ENCODE data around the gene PLCB1. TPM values are rescaled to one million over a fixed set of nuclear protein-coding genes. Genes with fewer than 3 reads are reported as not detected.
A peak's percentile ranks its signal among the peaks of the same experiment; 100 is the strongest.

PLCB1 gene
- total and polyA plus RNA-seq, 2 donors (not counting 3 experiments of a cell fraction or from before 2014, with no cell fraction given) = 10.2 to 53.4 TPM

- CTCF ChIA-PET = interaction anchor here (1.0 to 2.0 kb wide), 9 partner anchors 8 to 565 kb away, joined by 3 to 12 read pairs (median 3); partner anchors contain the start of gene PLCB1
Measured at GRCh38 chr20:8608470-8608869, 476.4 kb downstream of the PLCB1 start.

More at GRCh38 chr20:8608470-8608869, 476.4 kb downstream of the PLCB1 start:
- Histone ChIP-seq H3K9me3 (replicated peaks; ENCODE audit: control insufficient read depth, insufficient read depth, low read length) (no peaks in the 10 kb centered on the region), H3K9me1 (replicated peaks; ENCODE audit: control insufficient read depth, extremely low read depth, insufficient read depth, low read length) (no peaks in the 10 kb centered on the region), H3K79me2 (ENCODE audit: control insufficient read depth, insufficient read depth, low read length) (no peaks in the 10 kb centered on the region), H3K9ac (replicated peaks; ENCODE audit: extremely low read depth, insufficient read depth, low read length) (no peak overlapping the region), H3K36me3 (ENCODE audit: control insufficient read depth in 2 of 2, extremely low read depth in 1 of 2, insufficient read depth in 2 of 2, low read length in 2 of 2) (no peaks in the 10 kb centered on the region), H3K4me3 (replicated peaks in 1 of 3; ENCODE audit: insufficient read depth in 1 of 3, low read depth in 1 of 3, low read length in 3 of 3) (no peak overlapping the region), H3K4me1 (ENCODE audit: control insufficient read depth, extremely low read depth, insufficient read depth, low read length) (no peaks in the 10 kb centered on the region), H3K4me2 (ENCODE audit: insufficient read depth, low read length) (no peak overlapping the region), H3K27ac (ENCODE audit: insufficient read depth, low read depth, low read length) (no peak overlapping the region), H2AFZ (ENCODE audit: low read depth, low read length) (no peak overlapping the region), H4K20me1 (replicated peaks; ENCODE audit: control insufficient read depth, extremely low read depth, insufficient read depth, low read length) (no peaks in the 10 kb centered on the region), H3K27me3 (ENCODE audit: control insufficient read depth in 2 of 2, insufficient read depth in 2 of 2, low read length in 2 of 2) (no peaks in the 10 kb centered on the region)
- intact Hi-C loops (cut with micrococcal nuclease) (no loop called here), dilution Hi-C loops (cut with MboI; ENCODE audit: extremely low pct_ligation_motif_present, low sequenced_read_pairs) (no loop called here)
- TF ChIP-seq POLR2AphosphoS5 (IDR thresholded peaks at IDR 0.05; ENCODE audit: insufficient read depth, low read depth, low read length) = no peak
- TF ChIP-seq CTCF (IDR thresholded peaks at IDR 0.05; ENCODE audit: extremely low read depth in 1 of 2, insufficient read depth in 1 of 2, low read depth in 1 of 2, low read length in 2 of 2) = no peak
- no peak for TF ChIP-seq GATA2 (IDR thresholded peaks at IDR 0.05; ENCODE audit: insufficient read depth, insufficient read length, low read depth, low read length)
- TF ChIP-seq EZH2 (IDR thresholded peaks at IDR 0.05; ENCODE audit: borderline replicate concordance, low read depth, low read length, severe bottlenecking) = no peak
- TF ChIP-seq POLR2A (IDR thresholded peaks at IDR 0.05; ENCODE audit: low read depth, low read length) = no peak
- no peak for TF ChIP-seq MAX (IDR thresholded peaks at IDR 0.05; ENCODE audit: insufficient read depth, insufficient read length)
- no peak for TF ChIP-seq JUN (IDR thresholded peaks at IDR 0.05; ENCODE audit: borderline replicate concordance, insufficient read depth, insufficient read length, low read depth)
- DNase-seq (ENCODE audit: low read depth, low spot score) (peak; percentile 12), FAIRE-seq (no peak)
- no TSS peak for BruUV-seq (replicated peaks)
- POLR2A ChIA-PET = no interaction called here
